Esophagus squamous epithelium (tissue), 5 donors: ENCODE data around the gene PCDH12. TPM values are rescaled to one million over a fixed set of nuclear protein-coding genes. Genes with fewer than 3 reads are reported as not detected.
"Not testable (repeated sequence)": the region's sequence is repeated elsewhere in the genome, so short reads cannot be mapped to it uniquely, and the experiment has no call there.

ENCODE experiments used
- DNase-seq: peaks from one replicate; lab custom pipeline; 2025; lab: John Stamatoyannopoulos, UW
- H3K27ac ChIP-seq, 4 donors: fragments of 200-600 bp; sonication (generic); one replicate each; pipeline ENCODE4 v1.5.1; 2016 to 2019; ENCODE audit warnings: mild to moderate bottlenecking in 1 of 4
- H3K27me3 ChIP-seq, 4 donors: fragments of 200-600 bp; sonication (generic); 1 replicate in 3 of 4; 2 replicates in 1 of 4; pipeline versions ENCODE4 v1.5.1 to v1.6.0; 2017 to 2021; ENCODE audit warnings: antibody characterized with exemption in 1 of 4
- H3K36me3 ChIP-seq, 3 donors: fragments of 200-600 bp; sonication (generic); one replicate each; pipeline ENCODE4 v1.5.1; 2016 to 2019
- H3K4me1 ChIP-seq, 3 donors: fragments of 200-600 bp; sonication (generic); one replicate each; pipeline ENCODE4 v1.5.1; 2017 to 2019
- H3K4me3 ChIP-seq, 4 donors: fragments of 200-600 bp; sonication (generic); 1 replicate in 3 of 4; 2 replicates in 1 of 4; pipeline ENCODE4 v1.5.1; 2016 to 2019; ENCODE audit warnings: mild to moderate bottlenecking in 2 of 4, moderate library complexity in 1 of 4
- H3K9me3 ChIP-seq, 3 donors: fragments of 200-600 bp; sonication (generic); one replicate each; pipeline ENCODE4 v1.5.1; 2016 to 2019
- POLR2A ChIP-seq, 4 donors: fragments of 450-650 bp; IDR thresholded peaks; one replicate each; pipeline ENCODE4 v1.6.1; 2017; ENCODE audit warnings: antibody characterized with exemption in 4 of 4, mild to moderate bottlenecking in 4 of 4, moderate library complexity in 3 of 4
- WGBS, 2 donors: methylation state at CpG; one replicate each; pipeline ENCODE4 v1.1.5; 2018; 5-methylcytosine and 5-hydroxymethylcytosine counted together
- intact Hi-C: fragments of 100-400 bp; cut with DNase I; formaldehyde crosslinking; loops from one replicate; pipeline ENCODE4 v1.15.0; 2022
- total RNA-seq, 4 donors: library from RNA; depleted of rRNA; stranded (reverse); fragments of >200 nt; gene quantifications; one replicate each; pipeline ENCODE4 v1.1.0, GENCODE V29; 2016
- TF ChIP-seq, protein P1 (sequence below), 6 experiments: fragments of 450-650 bp in 4 of 6; fragments of 200-600 bp in 2 of 6; sonication (generic) in 2 of 6; IDR thresholded peaks; one replicate each; pipeline ENCODE4 v1.5.1; 2016 to 2019; ENCODE audit warnings: antibody characterized with exemption in 6 of 6, mild to moderate bottlenecking in 4 of 6, moderate library complexity in 4 of 6
- donor health status: DM: yes; HTN: yes; CAD: no.

PCDH12 gene
- total RNA-seq, 4 donors from 2014 or later, result 0.19 to 1.9 (median 0.78) TPM

DNA sequence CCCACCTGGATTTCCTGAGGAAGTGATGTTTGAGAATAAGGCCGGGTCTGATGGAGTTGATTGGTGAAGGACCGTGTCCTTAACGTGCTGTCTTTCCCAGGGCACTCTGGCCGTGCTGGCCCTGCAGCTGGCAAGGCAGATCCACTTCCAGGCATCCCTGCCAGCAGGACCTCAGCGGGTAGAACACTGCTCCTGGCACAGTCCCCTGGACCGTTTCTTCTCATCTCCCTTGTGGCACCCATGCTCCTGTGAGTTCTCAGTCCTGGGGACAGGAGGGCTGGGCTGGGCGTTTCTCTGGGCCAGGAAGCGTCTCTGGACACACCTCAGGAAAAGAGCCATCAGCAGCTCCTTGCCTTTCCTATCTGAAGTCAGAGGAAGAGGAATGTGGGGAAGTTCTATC, 30.0 kb downstream of the PCDH12 start:
- Histone ChIP-seq H3K27ac (peak overlapping the region in 2 of 4 donors; percentile 10 to 42), H3K4me1 (peaks cover 2 to 38% (median 12%) of the 10 kb centered on the region in 3 donors), H3K4me3 (no peak overlapping the region), H3K36me3 (peaks cover 44 to 85% (median 56%) of the 10 kb centered on the region in 3 donors), H3K9me3 (no peaks in the 10 kb centered on the region), H3K27me3 (no peaks in the 10 kb centered on the region)
- TF ChIP-seq, protein P1, sequence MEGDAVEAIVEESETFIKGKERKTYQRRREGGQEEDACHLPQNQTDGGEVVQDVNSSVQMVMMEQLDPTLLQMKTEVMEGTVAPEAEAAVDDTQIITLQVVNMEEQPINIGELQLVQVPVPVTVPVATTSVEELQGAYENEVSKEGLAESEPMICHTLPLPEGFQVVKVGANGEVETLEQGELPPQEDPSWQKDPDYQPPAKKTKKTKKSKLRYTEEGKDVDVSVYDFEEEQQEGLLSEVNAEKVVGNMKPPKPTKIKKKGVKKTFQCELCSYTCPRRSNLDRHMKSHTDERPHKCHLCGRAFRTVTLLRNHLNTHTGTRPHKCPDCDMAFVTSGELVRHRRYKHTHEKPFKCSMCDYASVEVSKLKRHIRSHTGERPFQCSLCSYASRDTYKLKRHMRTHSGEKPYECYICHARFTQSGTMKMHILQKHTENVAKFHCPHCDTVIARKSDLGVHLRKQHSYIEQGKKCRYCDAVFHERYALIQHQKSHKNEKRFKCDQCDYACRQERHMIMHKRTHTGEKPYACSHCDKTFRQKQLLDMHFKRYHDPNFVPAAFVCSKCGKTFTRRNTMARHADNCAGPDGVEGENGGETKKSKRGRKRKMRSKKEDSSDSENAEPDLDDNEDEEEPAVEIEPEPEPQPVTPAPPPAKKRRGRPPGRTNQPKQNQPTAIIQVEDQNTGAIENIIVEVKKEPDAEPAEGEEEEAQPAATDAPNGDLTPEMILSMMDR (IDR thresholded peaks at IDR 0.05), result no peak
- TF ChIP-seq POLR2A (IDR thresholded peaks at IDR 0.05), result no peak
- 36 to 76% methylated on average over 4 of the region's 8 CpGs for WGBS, 2 donors
- intact Hi-C loops, result no loop called here
- DNase-seq, result no peak

DNA sequence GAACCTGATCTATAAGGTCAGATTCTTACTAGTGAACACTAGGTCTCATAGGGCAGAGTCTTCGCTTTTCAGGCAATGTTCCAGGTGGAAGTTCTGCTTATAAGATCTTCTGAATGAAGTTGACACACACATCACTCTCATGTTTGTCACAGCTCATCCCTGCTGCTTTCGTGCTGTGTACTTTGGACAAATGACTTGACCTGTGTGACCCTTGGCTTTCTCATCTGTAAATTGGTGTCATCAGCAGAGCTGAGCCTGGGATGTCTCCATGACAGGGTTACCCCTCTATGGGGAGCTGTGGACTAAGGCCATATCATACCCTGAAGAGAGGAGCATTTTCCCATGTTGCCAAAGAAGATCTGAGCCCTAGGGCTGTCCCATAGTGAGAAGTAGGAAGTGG, 31.6 kb downstream of the PCDH12 start:
- Histone ChIP-seq H3K27ac (no peak overlapping the region), H3K4me3 (no peak overlapping the region), H3K9me3 (no peaks in the 10 kb centered on the region), H3K36me3 (peaks cover 44 to 69% (median 51%) of the 10 kb centered on the region in 3 donors), H3K4me1 (peaks cover 5 to 46% (median 16%) of the 10 kb centered on the region in 3 donors), H3K27me3 (no peaks in the 10 kb centered on the region)
- DNase-seq, result no peak
- WGBS, 2 donors, result 89 to 90% methylated on average over 1 to 2 of the region's 2 CpGs
- intact Hi-C loops, result no loop called here
- TF ChIP-seq, protein P1 (IDR thresholded peaks at IDR 0.05), result no peak
- TF ChIP-seq POLR2A (IDR thresholded peaks at IDR 0.05), result no peak

DNA sequence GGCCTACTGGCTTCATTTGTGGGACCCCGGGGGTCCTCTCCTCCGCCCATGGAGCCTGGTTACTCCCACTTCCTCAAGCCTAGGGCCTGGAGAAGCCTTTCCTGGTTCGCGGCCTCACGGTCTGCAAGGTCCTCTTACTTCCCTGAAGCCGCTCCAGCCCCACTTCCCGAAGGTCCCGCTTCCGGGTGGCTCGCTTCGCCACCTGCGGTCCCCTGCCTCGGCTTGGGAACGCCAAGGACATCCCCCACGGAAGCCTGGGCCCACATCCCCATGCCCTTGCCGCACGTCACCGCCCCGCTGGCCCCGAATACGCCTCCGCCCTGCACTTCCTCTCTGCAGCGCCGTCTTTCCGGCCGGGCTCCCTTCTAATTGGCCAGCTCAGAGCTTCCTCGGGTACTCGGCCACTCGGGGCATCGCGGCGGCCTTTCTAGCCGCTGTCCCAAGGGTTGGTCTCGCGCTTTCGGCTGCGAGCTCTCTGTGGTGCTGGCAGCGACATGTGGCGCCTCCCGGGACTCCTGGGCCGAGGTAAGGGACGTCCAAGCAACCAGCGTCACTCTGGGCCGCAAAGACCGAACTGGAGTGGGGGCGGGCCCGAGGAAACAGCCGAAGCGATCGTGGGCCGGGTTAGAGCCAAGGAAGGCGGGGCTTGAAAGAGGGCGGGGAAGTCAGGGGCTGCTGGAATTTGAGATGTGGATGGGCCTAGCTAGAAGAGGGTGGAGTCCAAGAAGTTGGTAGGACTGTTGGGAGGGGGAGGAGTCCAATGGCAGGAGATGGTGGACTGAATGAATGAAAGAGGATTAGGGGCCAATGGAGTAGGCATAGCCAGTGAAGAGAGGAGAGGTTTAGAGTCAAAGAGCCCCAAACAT, 34.3 kb downstream of the PCDH12 start, which contains the start of gene DELE1:
TSS of gene DELE1 (plus strand) at position 424 of the 866 bp plus-strand sequence. CDS start at position 495, 71 bp downstream.
- peak within 1 kb of the TSS; percentile 65 to 84 (median 78) for H3K4me3 ChIP-seq
- 1% methylated on average over 10 to 23 of the region's 53 CpGs for WGBS, 2 donors
- H3K27ac ChIP-seq, result peak within 1 kb of the TSS; percentile 97 to 99 (median 98)
- H3K27me3 ChIP-seq, result no peaks in the 10 kb centered on the region
- H3K9me3 ChIP-seq, result no peaks in the 10 kb centered on the region
- TF ChIP-seq POLR2A (IDR thresholded peaks at IDR 0.05), result peak in 3 of 4 donors; percentile 35 to 87 (median 82)
- TF ChIP-seq, protein P1 (IDR thresholded peaks at IDR 0.05), result peak in 2 of 6 experiments; percentile 13 to 27
- intact Hi-C loops, result no loop called here
- H3K4me1 ChIP-seq, result peaks cover 5 to 46% (median 16%) of the 10 kb centered on the region in 3 donors
- peak; percentile 88 for DNase-seq
- H3K36me3 ChIP-seq, result peaks cover 17 to 41% (median 24%) of the 10 kb centered on the region in 3 donors

DNA sequence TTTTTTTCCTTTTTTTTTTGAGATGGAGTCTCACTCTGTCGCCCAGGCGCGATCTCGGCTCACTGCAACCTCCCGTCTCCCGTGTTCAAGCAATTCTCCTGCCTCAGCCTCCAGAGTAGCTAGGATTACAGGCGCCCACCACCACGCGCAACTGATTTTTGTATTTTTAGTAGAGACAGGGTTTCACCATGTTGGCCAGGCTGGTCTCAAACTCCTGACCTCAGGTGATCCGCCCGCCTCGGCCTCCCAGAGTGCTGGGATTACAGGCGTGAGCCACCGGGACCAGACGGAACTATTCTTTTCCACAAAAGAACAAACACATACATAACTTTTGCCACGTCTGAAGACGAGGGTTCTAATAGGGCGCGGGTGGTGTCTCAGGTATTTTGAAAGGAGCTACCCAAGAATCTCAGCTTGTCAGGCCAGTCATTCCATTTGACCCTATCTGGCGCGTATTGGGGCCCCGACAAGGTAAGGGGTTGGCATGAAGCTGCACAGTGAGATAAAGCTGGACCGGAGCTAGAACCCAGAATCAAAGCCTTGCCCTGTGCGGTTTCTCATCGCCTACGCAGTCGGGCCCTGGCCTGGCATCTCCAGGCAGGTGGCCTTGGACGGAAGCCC, 35.1 kb downstream of the PCDH12 start:
- H3K4me1 ChIP-seq, result peaks cover 5 to 44% (median 16%) of the 10 kb centered on the region in 3 donors
- peaks cover 15 to 34% (median 17%) of the 10 kb centered on the region in 3 donors for H3K36me3 ChIP-seq
- H3K27me3 ChIP-seq, H3K9me3 ChIP-seq, DNase-seq, intact Hi-C loops: not testable (repeated sequence)
- 32 to 63% methylated on average over 13 to 19 of the region's 28 CpGs for WGBS, 2 donors
- peak overlapping the region; percentile 97 to 99 (median 98) for H3K27ac ChIP-seq
- peak overlapping the region; percentile 65 to 84 (median 78) for H3K4me3 ChIP-seq

DNA sequence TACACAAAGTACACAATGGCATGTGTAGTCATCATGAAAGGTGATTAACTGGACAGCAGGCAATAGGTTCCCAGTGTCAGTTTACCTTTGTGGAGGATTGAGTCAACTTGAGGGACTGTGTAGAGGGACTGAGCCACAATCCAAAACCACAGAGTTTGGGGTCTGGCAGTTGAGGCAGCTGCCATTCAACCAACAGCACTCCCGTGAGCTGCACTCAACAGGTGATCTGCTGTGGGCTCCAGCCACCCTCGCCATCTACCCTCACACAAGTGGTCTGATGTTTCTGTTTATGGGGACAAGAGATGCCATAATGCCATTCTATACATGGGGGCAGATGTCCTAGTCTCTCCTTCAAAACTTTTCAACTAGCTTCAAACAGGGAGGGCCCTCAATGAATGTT, 37.2 kb downstream of the PCDH12 start:
- Histone ChIP-seq H3K9me3 (no peaks in the 10 kb centered on the region), H3K4me3 (no peak overlapping the region), H3K4me1 (peaks cover 5 to 27% (median 13%) of the 10 kb centered on the region in 3 donors), H3K36me3 (peaks cover 5 to 12% (median 8%) of the 10 kb centered on the region in 3 donors), H3K27me3 (no peaks in the 10 kb centered on the region), H3K27ac (no peak overlapping the region)
- TF ChIP-seq POLR2A (IDR thresholded peaks at IDR 0.05), result no peak
- TF ChIP-seq, protein P1 (IDR thresholded peaks at IDR 0.05), result no peak
- no peak for DNase-seq
- intact Hi-C loops, result no loop called here
- 62 to 100% methylated on average over 2 of the region's 2 CpGs for WGBS, 2 donors
